B cell (primary cell): ENCODE data around the gene RAC2. TPM values are rescaled to one million over a fixed set of nuclear protein-coding genes. Genes with fewer than 3 reads are reported as not detected.

Experiments
- ATAC-seq: fragments of 200-7000 bp; cut with Tn5 transposase; one replicate; pipeline ENCODE4 v1.10.0; 2021; ENCODE audit warnings: low read depth, mild to moderate bottlenecking, moderate number of reproducible peaks, moderate library complexity
- CTCF ChIA-PET: fragments of 350-600 bp; sonication (Branson Sonifier 250); formaldehyde crosslinking; loops from one replicate; lab custom pipeline; 2021; ENCODE audit warnings: antibody characterized with exemption, inconsistent platforms; lab: Charles Lee
- POLR2A ChIA-PET: fragments of 350-600 bp; sonication (Branson Sonifier 250); formaldehyde crosslinking; loops from one replicate; lab custom pipeline; 2021; ENCODE audit warnings: antibody characterized with exemption; lab: Charles Lee
- DNase-seq: peaks from one replicate; pipeline ENCODE4 v3.0.0; 2013
- H2AFZ ChIP-seq: 2 replicates; pipeline ENCODE4 v1.6.1; 2012; ENCODE audit warnings: mild to moderate bottlenecking, low read depth, low read length; ENCODE audit not compliant: insufficient read depth, poor library complexity, severe bottlenecking
- H3K27ac ChIP-seq, 2 donors: 1 replicate in 1 of 2; 2 replicates in 1 of 2; pipeline ENCODE4 v1.5.1; 2012 to 2013; ENCODE audit warnings: low read length in 2 of 2, mild to moderate bottlenecking in 2 of 2, moderate library complexity in 1 of 2
- H3K27me3 ChIP-seq, 4 experiments: fragments of 200-600 bp in 1 of 4; sonication (generic) in 1 of 4; replicated peaks in 1 of 4; 1 replicate in 2 of 4; 2 replicates in 2 of 4; pipeline versions ENCODE4 v1.6.1 to v1.7.0; 2013 to 2016; ENCODE audit warnings: low read length in 3 of 4, mild to moderate bottlenecking in 2 of 4, mixed read lengths in 1 of 4, moderate library complexity in 1 of 4; ENCODE audit not compliant: insufficient read depth in 4 of 4, control insufficient read depth in 3 of 4; ENCODE audit errors: control extremely low read depth in 1 of 4
- H3K36me3 ChIP-seq, 2 experiments: replicated peaks in 1 of 2; 1 replicate in 1 of 2; 2 replicates in 1 of 2; pipeline versions ENCODE4 v1.6.1 to v1.7.1; 2013; ENCODE audit warnings: low read length in 1 of 2; ENCODE audit not compliant: insufficient read depth in 2 of 2, control insufficient read depth in 1 of 2; ENCODE audit errors: control extremely low read depth in 1 of 2, extremely low read depth in 1 of 2
- H3K4me1 ChIP-seq, 2 donors: fragments of 200-600 bp in 1 of 2; sonication (generic) in 1 of 2; 1 replicate in 1 of 2; 2 replicates in 1 of 2; pipeline versions ENCODE4 v1.5.1 to v1.6.1; 2013 to 2017; ENCODE audit warnings: low read length in 2 of 2; ENCODE audit not compliant: control insufficient read depth in 2 of 2, insufficient read depth in 2 of 2
- H3K4me2 ChIP-seq: replicated peaks from 2 replicates; pipeline ENCODE3; 2012; ENCODE audit warnings: mild to moderate bottlenecking, low read depth, low read length; ENCODE audit not compliant: poor library complexity, severe bottlenecking
- H3K4me3 ChIP-seq, 5 experiments: fragments of 200-600 bp in 1 of 5; sonication (generic) in 1 of 5; 1 replicate in 3 of 5; 2 replicates in 2 of 5; pipeline versions ENCODE4 v1.5.1 to v1.7.0; 2011 to 2016; ENCODE audit warnings: low read length in 4 of 5, mild to moderate bottlenecking in 4 of 5, low read depth in 2 of 5, control low read depth in 1 of 5, moderate library complexity in 1 of 5; ENCODE audit not compliant: insufficient read depth in 1 of 5; ENCODE audit errors: control extremely low read depth in 1 of 5, extremely low read depth in 1 of 5
- H3K79me2 ChIP-seq: fragments of 200-600 bp; sonication (generic); one replicate; pipeline ENCODE4 v1.6.0; 2016; ENCODE audit warnings: low read length; ENCODE audit not compliant: control insufficient read depth, insufficient read depth
- H3K9ac ChIP-seq: fragments of 200-600 bp; sonication (generic); 2 replicates; pipeline ENCODE4 v1.6.1; 2017; ENCODE audit warnings: mild to moderate bottlenecking, low read length, moderate library complexity
- H3K9me3 ChIP-seq, 3 donors: one replicate each; pipeline versions ENCODE4 v1.6.1 to v1.7.1; 2013; ENCODE audit warnings: low read length in 2 of 3; ENCODE audit not compliant: control insufficient read depth in 2 of 3, insufficient read depth in 1 of 3; ENCODE audit errors: control extremely low read depth in 1 of 3
- H4K20me1 ChIP-seq: 2 replicates; pipeline ENCODE4 v1.6.0; 2012; ENCODE audit warnings: mild to moderate bottlenecking, low read length; ENCODE audit not compliant: insufficient read depth, control insufficient read depth, poor library complexity, severe bottlenecking
- H3K27ac Mint-ChIP-seq: one replicate; pipeline ENCODE4 v1.8.0; 2021; ENCODE audit warnings: mixed read lengths
- H3K27me3 Mint-ChIP-seq: one replicate; pipeline ENCODE4 v1.8.0; 2021; ENCODE audit warnings: mixed read lengths
- H3K4me1 Mint-ChIP-seq: one replicate; pipeline ENCODE4 v1.8.0; 2021; ENCODE audit warnings: mixed read lengths
- H3K4me3 Mint-ChIP-seq: one replicate; pipeline ENCODE4 v1.8.0; 2021; ENCODE audit warnings: mixed read lengths
- H3K9me3 Mint-ChIP-seq: one replicate; pipeline ENCODE4 v1.8.0; 2022; ENCODE audit warnings: mixed read lengths; ENCODE audit not compliant: insufficient read depth
- EZH2 ChIP-seq: IDR thresholded peaks from 2 replicates; pipeline ENCODE4 v1.6.1; 2012; ENCODE audit warnings: borderline replicate concordance, low read depth, mild to moderate bottlenecking, moderate library complexity, low read length; ENCODE audit not compliant: insufficient read depth, poor library complexity, severe bottlenecking
- WGBS: methylation state at CpG from one replicate; pipeline ENCODE4 v1.1.5; 2013; ENCODE audit warnings: missing lambda C conversion rate; ENCODE audit not compliant: insufficient coverage; 5-methylcytosine and 5-hydroxymethylcytosine counted together
- intact Hi-C: fragments of 100-400 bp; cut with micrococcal nuclease; formaldehyde crosslinking; loops from one replicate; pipeline ENCODE4 v1.10.0; 2022
- polyA plus RNA-seq: library from polyadenylated mRNA; depleted of rRNA; stranded (reverse); fragments of >200 nt; gene quantifications from 2 replicates; pipeline ENCODE4 v1.2.3, GENCODE V29; 2012
- total RNA-seq, 2 donors: library from RNA; stranded (reverse); fragments of 120-200 nt in 1 of 2; gene quantifications; 1 replicate in 1 of 2; 2 replicates in 1 of 2; pipeline versions ENCODE4 v1.2.3 to v1.2.4, GENCODE V29; 2013 to 2022
- TF ChIP-seq, protein P1 (sequence below): fragments of 200-600 bp; IDR thresholded peaks from one replicate; pipeline ENCODE4 v1.8.0; 2022; ENCODE audit warnings: antibody characterized with exemption, mild to moderate bottlenecking

RAC2 gene
- total and polyA plus RNA-seq, 2 donors (not counting 1 experiment from before 2014, with no cell fraction given) = 273 to 776 TPM

DNA sequence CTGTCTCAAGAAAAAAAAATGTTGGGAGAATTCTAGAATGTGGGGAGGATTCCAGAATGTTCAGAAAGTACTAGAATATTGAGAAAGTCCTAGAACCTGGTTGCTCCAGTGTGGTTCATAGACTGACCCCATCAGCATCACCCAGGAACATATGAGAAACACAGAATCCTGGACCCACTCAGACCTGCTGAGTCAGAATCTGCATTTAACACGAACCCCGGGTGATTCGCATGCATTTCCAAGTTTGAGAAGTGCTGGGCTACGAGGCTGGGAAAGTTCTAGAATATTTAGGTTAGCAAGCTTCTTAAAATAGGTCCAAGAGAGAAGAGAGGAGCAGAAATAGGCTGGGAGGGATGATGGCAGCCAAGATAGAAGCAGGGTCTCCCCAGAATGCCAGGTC, 62.4 kb downstream of the RAC2 start:
- Histone ChIP-seq H3K36me3 (no peaks in the 10 kb centered on the region), H3K9ac (no peak overlapping the region), H2AFZ (no peak overlapping the region), H3K4me1 (peaks cover 3 to 15% of the 10 kb centered on the region in 2 donors), H3K9me3 (peaks cover 0 to 3% (median 0%) of the 10 kb centered on the region in 3 donors), H3K27me3 (peaks cover 0 to 9% (median 0%) of the 10 kb centered on the region in 4 experiments), H4K20me1 (no peaks in the 10 kb centered on the region), H3K4me2 (no peak overlapping the region), H3K79me2 (no peaks in the 10 kb centered on the region), H3K27ac (no peak overlapping the region), H3K4me3 (no peak overlapping the region)
- no peak overlapping the region for H3K4me3 Mint-ChIP-seq
- ChIA-PET POLR2A (no interaction called here), CTCF (no interaction called here)
- H3K27me3 Mint-ChIP-seq = peaks cover 11% of the 10 kb centered on the region
- no peak overlapping the region for H3K27ac Mint-ChIP-seq
- peaks cover 14% of the 10 kb centered on the region for H3K4me1 Mint-ChIP-seq
- TF ChIP-seq, protein P1, sequence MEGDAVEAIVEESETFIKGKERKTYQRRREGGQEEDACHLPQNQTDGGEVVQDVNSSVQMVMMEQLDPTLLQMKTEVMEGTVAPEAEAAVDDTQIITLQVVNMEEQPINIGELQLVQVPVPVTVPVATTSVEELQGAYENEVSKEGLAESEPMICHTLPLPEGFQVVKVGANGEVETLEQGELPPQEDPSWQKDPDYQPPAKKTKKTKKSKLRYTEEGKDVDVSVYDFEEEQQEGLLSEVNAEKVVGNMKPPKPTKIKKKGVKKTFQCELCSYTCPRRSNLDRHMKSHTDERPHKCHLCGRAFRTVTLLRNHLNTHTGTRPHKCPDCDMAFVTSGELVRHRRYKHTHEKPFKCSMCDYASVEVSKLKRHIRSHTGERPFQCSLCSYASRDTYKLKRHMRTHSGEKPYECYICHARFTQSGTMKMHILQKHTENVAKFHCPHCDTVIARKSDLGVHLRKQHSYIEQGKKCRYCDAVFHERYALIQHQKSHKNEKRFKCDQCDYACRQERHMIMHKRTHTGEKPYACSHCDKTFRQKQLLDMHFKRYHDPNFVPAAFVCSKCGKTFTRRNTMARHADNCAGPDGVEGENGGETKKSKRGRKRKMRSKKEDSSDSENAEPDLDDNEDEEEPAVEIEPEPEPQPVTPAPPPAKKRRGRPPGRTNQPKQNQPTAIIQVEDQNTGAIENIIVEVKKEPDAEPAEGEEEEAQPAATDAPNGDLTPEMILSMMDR = no peak
- no peak for TF ChIP-seq EZH2
- ATAC-seq (no peak), DNase-seq (no peak)
- intact Hi-C loops = no loop called here
- WGBS = 75% methylated on average over 1 of the region's 4 CpGs
- H3K9me3 Mint-ChIP-seq = no peaks in the 10 kb centered on the region

DNA sequence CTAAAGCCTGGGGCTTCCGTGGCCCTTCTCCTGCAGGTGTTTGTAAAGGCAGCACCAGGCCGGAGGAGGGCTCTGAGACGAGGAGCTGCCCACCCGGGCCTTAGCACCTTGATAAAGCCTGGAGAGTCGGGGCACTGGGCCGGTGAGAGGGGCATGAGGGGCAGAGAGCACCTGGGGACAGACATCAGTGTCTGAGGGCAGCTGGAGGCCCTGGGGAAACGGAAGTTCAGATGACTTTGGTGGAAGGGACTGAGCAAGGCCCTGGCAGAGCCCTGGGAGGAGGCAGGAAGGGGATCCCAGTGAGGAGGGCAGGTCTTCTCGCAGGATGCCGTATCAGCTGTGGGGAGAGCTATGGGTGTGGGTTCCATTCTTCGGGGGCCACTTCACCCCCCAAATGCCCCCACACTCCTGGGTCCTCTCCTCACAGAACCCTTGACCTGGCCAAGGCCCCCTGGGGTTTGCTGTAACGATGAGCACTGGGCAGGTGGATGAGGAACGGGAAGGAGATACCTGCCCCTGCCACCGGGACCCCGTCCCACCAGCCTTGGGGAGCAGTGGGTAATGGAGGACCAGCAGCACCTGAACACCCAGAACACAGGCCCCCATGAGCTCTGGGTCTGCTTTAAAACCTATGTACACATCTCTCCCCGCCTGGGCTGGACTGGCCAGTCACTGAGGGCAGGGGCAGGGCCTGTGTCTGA, 63.4 kb downstream of the RAC2 start:
- Histone ChIP-seq H3K27me3 (peaks cover 0 to 14% (median 0%) of the 10 kb centered on the region in 4 experiments), H3K4me2 (no peak overlapping the region), H4K20me1 (no peaks in the 10 kb centered on the region), H3K9me3 (no peaks in the 10 kb centered on the region), H3K79me2 (no peaks in the 10 kb centered on the region), H3K4me1 (peaks cover 11 to 15% of the 10 kb centered on the region in 2 donors), H3K9ac (no peak overlapping the region), H2AFZ (no peak overlapping the region), H3K36me3 (no peaks in the 10 kb centered on the region), H3K4me3 (no peak overlapping the region), H3K27ac (no peak overlapping the region)
- Mint-ChIP-seq H3K4me1 (peaks cover 13% of the 10 kb centered on the region), H3K27ac (no peak overlapping the region), H3K27me3 (peaks cover 20% of the 10 kb centered on the region), H3K4me3 (no peak overlapping the region), H3K9me3 (no peaks in the 10 kb centered on the region)
- DNase-seq (no peak), ATAC-seq (no peak)
- POLR2A ChIA-PET = no interaction called here
- intact Hi-C loops = no loop called here
- WGBS = 92% methylated on average over 10 of the region's 15 CpGs
- TF ChIP-seq, protein P1 = no peak
- TF ChIP-seq EZH2 = no peak
- CTCF ChIA-PET = no interaction called here
